ENCODE data around the gene SLU7. TPM values are rescaled to one million over a fixed set of nuclear protein-coding genes. Genes with fewer than 3 reads are reported as not detected.
A peak's percentile ranks its signal among the peaks of the same experiment; 100 is the strongest.

The SLU7 gene
- total RNA-seq, 1 experiment from 2014 or later, result 33.3 TPM

- Histone ChIP-seq H3K4me2 (ENCODE audit: low read length) (peak overlapping the region; percentile 97), H3K27me3 (ENCODE audit: low read length) (no peaks in the 10 kb centered on the region), H3K9me3 (ENCODE audit: low read length) (no peaks in the 10 kb centered on the region), H3F3A (ENCODE audit: low read length, unreplicated experiment) (no peaks in the 10 kb centered on the region), H3K4me1 (ENCODE audit: insufficient read depth, low read length) (peaks cover 36% of the 10 kb centered on the region), H3K27ac (ENCODE audit: low read length) (peak overlapping the region; percentile 60), H4K20me1 (ENCODE audit: low read length) (0 out of 2 replicates have a peak, but pooled peaks cover 5% of the 10 kb centered on the region), H2AFZ (ENCODE audit: low read length) (peak overlapping the region; percentile 84), H3K36me3 (ENCODE audit: low read depth, low read length) (peaks cover 12% of the 10 kb centered on the region), H3K4me3 (ENCODE audit: low read length) (peak overlapping the region; percentile 94), H3K79me2 (ENCODE audit: low read length) (peaks cover 56% of the 10 kb centered on the region), H3K9me2 (replicated peaks; ENCODE audit: low read length) (no peaks in the 10 kb centered on the region), H3K9ac (ENCODE audit: low read length) (peak overlapping the region; percentile 92)
- DNase-seq, result no peak
- ChIA-PET CTCF (interaction anchor here (0.6 kb wide), 1 partner anchor 201 kb away, joined by 4 read pairs; no protein-coding TSS in a partner anchor), POLR2A (ENCODE audit: unreplicated experiment) (interaction anchor here (0.5 to 0.7 kb wide), 2 partner anchors 19 to 151 kb away, joined by 7 to 11 read pairs; no protein-coding TSS in a partner anchor)
- no peak for TF ChIP-seq EZH2 (IDR thresholded peaks at IDR 0.05; ENCODE audit: low read length, unreplicated experiment)
- TF ChIP-seq EZH2phosphoT487 (IDR thresholded peaks at IDR 0.05; ENCODE audit: borderline replicate concordance, low read length), result no peak
- TF ChIP-seq CTCF (conservative IDR thresholded peaks at IDR 0.05; ENCODE audit: low read depth, low read length), result no peak
- no peak; the same call in 1 of the 2 replicates for ATAC-seq
- intact Hi-C loops (cut with micrococcal nuclease), result loop anchor here (5.0 kb wide), 1 partner anchor 43 kb away; no protein-coding TSS in a partner anchor
- TSS peak; percentile 31 for BruUV-seq (replicated peaks)
These were observed 813 bp upstream of the SLU7 start for GRCh38 chr5:160419458-160420330.

GRCh38 chr5:160399402-160400353, 19.2 kb downstream of the SLU7 start, which contains the start of gene FAM200C:
Gene FAM200C, minus strand, starts transcription at chr5:160400054. Its CDS starts 4,564 bp downstream, at chr5:160395490.
- Histone ChIP-seq H3K9ac (ENCODE audit: low read length) (peak within 1 kb of the TSS; percentile 97), H2AFZ (ENCODE audit: low read length) (peak within 1 kb of the TSS; percentile 84), H3K4me2 (ENCODE audit: low read length) (peak within 1 kb of the TSS; percentile 91), H3K36me3 (ENCODE audit: low read depth, low read length) (peaks cover 25% of the 10 kb centered on the region), H3K27ac (ENCODE audit: low read length) (peak within 1 kb of the TSS; percentile 55), H3K27me3 (ENCODE audit: low read length) (no peaks in the 10 kb centered on the region), H3K4me1 (ENCODE audit: insufficient read depth, low read length) (peaks cover 14% of the 10 kb centered on the region), H3K4me3 (ENCODE audit: low read length) (peak within 1 kb of the TSS; percentile 81), H4K20me1 (ENCODE audit: low read length) (no peaks in the 10 kb centered on the region), H3K9me2 (replicated peaks; ENCODE audit: low read length) (no peaks in the 10 kb centered on the region), H3K79me2 (ENCODE audit: low read length) (peaks cover 29% of the 10 kb centered on the region), H3F3A (ENCODE audit: low read length, unreplicated experiment) (no peaks in the 10 kb centered on the region), H3K9me3 (ENCODE audit: low read length) (no peaks in the 10 kb centered on the region)
- BruUV-seq (replicated peaks), result TSS peak; percentile 69
- peak; percentile 86 for ATAC-seq
- ChIA-PET CTCF (no interaction called here), POLR2A (ENCODE audit: unreplicated experiment) (interaction anchor here (0.6 to 0.7 kb wide), 2 partner anchors 19 to 26 kb away, joined by 5 to 9 read pairs; no protein-coding TSS in a partner anchor)
- peak; percentile 92 for DNase-seq
- no peak for TF ChIP-seq CTCF (conservative IDR thresholded peaks at IDR 0.05; ENCODE audit: low read depth, low read length)
- TF ChIP-seq EZH2 (IDR thresholded peaks at IDR 0.05; ENCODE audit: low read length, unreplicated experiment), result no peak
- TF ChIP-seq EZH2phosphoT487 (IDR thresholded peaks at IDR 0.05; ENCODE audit: borderline replicate concordance, low read length), result no peak
- intact Hi-C loops (cut with micrococcal nuclease), result no loop called here

Data from PC-3 (cell line).